Measurements from ENCODE around the gene ABCC4.
"Not testable (repeated sequence)": the region's sequence is repeated elsewhere in the genome, so short reads cannot be mapped to it uniquely, and the experiment has no call there.

Gene ABCC4

DNA sequence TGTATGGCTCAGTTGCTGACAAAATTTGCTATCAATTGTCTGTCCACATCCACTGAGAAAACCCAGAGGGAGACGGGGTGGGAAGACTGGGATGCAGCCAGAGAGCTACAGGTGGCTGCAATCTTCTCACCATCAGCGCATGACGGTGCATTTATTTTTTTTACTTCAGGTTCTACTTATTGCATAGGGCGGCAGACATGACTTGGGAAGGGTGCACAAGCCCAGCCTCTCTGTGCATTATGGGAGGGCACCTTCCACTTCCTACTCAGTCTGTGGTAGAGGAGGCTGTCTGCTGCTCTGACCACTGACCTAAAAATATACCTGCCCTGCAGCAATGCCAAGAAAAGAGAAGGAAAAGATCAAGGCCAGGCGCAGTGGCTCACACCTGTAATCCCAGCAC is 73.1 kb downstream of the ABCC4 start:
- DNase-seq = no peak

DNA sequence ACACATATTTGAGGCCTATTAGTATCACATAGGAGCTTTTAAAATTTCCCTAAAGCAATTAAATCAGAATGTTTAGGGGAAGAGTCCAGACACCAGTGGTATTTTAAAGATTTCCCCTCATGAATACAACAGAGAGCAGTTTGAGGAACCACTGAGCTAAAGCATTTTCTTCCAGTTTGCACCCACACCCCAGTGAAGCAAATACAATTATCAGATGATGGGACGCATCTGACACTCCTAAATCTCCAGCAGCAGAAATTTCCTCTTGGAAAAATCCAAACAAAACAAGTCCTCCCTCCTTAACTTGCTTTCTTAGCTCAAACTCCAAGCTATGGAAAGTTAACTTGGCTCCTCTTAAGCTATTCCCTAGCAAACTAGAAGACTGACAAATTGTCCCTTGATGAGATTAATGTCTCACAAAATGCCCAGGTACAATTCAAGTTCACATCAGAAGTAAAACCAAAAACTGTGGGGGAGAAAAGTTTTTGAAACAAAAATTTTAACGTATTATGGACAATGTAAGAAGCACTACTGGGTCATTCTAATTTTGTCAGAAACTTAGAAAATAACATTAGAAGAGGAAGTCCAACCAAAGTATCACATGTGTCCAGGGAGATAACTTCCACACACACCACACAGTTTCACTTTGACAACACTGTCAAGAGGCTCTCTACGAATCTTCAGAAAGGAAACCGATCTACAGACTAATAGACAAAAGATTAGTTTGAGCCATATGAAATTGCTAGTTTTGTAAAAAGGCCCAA is 74.1 kb downstream of the ABCC4 start:
- no peak for DNase-seq

DNA sequence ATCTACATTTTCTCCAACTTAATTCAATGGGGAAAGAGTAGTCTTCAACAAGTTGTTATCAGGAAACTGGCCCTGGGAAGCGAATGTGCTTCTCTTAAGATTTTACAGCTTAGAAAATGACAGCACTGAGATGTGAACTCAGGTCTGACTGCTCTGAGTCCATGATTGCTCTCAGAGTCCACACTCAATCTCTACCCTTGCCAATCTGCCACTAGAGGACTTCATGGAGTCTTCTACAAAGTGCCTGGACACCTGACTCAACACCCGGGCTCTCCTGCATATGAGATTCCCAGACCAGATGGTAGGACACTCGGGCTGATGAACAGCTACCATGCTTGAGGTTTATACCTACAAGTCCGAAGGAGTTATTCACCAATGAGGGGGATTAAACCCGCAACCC is 74.8 kb downstream of the ABCC4 start:
- no peak for DNase-seq

DNA sequence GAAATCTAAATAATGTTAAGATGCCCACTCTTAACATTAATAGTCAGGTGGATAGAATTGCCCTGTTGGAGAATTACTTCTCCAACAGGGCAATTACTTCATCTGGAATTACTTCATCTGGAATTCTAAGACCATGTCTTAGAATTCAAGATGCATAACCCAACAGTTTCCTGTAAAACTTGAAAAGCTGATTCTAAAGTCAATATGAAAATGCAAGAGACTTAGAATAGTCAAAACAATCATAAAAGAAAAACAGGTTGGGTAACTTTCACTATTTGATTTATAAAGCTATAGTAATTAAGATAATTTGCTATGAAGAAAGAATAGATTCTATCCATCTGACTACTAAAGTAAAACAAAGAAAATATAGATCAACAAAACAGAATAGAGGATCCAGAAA is 75.2 kb downstream of the ABCC4 start:
- no peak for DNase-seq

DNA sequence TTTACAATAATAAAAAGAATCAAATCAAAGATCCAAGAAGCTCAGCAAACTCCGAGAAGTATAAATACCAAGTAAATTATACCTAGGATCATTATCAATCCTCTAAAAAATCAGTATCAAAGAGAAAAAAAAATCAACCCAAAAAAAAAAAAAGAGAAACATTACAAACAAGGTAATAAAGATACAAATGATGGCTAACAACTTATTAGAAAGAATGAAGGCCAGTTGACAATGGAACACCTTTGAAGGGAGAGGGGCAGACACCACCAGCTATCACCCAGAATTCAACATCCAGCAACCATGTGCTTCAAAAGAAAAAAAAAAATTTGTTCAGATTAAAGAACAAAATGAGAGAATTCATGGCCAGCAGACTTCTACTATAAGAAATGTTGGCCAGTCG is 77.2 kb downstream of the ABCC4 start:
- DNase-seq = no peak

DNA sequence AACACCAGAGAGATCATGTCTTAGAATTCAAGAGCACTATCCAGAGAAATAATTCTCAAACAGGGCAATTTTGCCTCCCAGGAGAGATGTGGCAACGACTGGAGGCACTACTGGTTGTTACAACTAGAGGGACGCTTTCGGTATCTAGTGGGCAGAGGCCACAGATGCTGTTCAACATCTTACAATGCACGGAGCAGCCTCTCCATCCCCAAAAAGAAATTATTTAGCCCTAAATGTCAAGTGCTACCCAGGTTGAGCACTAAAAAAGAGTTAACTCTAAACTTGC is 78.6 kb downstream of the ABCC4 start:
- no peak for DNase-seq

DNA sequence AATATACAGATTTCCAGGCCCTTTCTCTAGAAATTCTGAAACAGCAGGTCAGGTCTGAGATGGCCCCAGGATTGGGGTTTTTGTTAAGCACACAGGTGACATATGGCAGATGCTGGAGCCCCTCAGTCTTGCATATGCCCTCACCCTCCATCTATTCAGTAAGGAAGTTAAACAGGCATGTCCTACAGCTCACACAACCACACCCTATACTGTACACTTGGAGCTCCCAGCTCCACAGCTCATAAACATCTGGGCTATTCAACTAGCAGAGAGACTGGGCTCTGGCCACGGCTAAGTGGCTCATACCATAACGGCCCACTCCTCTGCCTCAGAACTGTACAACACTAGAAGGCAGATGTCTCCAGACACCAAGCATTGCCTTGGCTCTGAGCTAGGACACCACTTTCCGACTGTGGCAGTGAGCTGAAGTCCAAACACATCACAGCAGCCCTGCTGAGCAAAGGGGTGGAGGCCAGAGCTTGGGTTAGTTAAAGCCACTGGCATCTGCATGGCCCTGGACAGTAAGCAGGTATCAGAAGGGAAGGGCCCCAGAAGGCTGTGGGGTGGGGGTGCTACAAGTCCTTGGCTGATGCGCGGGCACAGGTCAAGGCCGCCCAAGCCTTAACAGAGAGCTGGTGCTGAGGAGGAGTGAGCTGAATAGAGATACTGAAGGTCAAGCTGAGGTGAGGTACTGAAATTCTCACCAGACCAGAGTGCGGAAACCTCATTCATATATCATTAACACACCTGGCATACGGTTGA is 79.1 kb downstream of the ABCC4 start:
- DNase-seq = no peak

DNA sequence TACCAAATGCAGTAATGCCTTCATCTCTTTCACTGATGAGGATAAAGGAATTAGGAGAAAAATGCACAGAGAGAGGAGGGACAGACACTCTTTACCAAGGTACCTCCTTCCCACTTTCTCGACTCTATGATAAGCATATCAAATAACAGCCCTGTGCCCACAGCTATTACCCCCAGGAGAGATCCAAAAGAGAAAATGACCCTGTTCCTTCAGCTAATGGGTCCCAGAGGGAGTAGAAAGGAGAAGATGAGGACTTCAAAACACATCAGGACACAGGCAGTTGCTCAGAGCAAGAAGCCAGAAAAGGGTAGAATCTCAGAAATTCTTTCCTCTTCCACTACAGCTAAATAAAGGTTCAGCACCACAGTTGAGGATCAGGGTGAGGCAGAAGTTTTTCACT is 80.6 kb downstream of the ABCC4 start:
- no peak for DNase-seq

DNA sequence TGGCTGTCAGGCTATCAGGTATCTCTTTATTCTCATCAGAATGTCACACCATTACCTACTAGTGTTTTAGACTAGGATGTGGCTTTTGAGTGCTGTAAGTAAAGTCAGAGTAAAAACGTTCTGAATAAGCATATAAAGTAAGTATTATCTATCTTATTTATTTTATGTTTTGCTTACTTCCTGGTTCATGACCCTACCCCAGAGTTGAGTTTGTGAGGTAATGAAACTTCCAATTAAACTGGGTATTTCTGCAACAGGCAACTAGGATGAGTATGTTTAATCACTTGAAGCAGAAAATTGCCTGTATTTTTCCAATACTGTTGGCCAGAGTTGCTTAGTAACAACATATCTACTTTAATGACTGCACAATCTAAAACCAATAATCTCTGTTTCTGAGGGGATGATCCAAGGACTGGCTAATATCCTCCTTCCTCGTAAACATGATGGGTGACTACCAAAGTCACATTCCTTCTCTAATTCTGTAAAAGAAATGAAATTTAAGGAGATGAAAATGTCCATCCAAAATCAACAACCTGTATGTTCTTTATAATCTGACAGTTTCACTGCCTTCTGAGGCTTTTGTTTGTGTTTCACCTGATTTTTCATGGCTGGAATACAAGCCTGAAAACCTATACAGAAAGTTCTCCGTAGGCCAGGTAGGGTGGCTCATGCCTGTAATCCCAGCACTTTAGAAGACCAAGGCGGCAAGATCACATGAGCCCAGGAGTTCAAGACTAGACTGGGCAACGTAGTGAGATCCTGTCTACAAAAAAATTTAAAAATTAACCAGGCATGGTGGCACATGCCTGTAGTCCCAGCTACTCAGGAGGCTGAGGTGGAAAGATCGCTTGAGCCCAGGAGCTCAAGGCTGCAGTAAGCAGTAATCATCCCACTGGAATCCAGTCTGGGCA is 83.1 kb downstream of the ABCC4 start:
- DNase-seq = no peak

DNA sequence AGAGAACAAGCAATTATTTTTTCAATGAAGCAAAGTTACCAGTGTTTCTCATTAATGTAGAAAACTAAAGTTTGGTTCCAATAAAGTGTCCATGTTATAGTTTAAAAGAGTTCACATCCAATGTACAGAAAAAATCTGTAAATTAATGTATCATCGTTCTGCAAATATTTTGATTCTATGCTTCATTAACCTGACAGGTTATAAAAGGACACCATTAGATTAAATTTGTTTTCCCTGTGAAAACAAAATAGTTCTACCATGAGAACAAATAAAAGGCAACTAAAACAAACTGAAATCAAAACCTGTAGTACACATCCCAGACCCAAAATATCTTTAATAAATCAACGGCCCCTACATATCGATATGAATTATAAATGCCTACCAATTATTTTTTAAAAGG is 85.1 kb downstream of the ABCC4 start:
- DNase-seq = no peak

DNA sequence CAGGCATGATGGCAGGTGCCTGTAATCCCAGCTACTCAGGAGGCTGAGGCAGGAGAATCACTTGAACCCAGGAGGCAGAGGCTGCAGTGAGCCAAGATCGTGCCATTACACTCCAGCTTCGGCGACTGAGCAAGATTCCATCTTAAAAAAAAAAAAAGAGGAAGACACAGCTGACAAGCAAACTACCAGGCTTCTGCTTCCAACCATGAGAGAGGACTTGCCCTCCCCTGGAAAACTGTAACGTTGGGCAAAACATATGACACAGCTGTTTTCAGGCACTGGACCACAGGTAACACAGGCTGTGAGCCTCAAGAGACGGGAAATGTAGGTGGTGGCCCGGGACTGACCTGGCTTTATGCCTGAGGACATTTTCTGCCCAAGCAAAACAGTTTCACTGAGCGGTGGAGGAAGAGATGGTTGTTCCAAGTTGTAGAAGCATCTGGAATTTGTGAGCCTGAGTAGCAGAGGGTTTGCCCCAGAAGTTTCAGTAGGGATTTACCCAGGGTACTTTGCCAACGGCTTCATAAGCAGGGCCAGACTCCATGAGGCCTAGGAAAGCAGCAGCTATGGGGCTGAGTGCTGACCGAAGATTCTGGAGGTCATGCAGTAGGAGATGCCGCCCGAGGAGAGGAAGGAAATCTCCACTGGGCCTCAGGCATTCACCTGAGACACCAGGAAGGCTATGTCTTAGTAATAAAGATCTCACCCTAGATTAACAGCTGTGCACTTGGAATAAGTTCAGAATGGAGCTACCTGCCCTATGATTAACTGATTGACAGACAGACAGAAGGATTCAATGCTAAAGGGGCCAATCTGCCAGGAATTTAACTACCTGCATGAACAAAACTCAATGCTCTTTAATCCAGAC is 88.0 kb downstream of the ABCC4 start:
- DNase-seq = no peak

DNA sequence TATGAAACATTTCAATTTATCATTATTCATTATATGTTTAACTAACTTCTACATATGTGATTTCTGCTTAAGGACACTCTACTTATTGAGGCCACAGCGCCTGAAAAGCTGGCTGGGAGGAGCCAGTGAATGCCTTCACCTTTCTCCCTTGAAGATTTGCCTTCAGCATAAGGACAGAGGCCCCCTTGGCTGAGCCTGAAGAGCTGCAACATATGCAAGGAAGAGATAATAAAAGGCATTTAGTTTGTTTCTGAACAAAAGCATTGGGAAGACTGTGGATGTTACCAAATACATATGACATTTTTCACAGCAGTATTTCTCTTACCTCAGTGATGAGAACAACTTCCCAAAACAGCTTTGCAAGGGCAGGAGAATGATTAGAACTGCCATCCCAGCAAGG is 92.1 kb downstream of the ABCC4 start:
- no peak for DNase-seq

DNA sequence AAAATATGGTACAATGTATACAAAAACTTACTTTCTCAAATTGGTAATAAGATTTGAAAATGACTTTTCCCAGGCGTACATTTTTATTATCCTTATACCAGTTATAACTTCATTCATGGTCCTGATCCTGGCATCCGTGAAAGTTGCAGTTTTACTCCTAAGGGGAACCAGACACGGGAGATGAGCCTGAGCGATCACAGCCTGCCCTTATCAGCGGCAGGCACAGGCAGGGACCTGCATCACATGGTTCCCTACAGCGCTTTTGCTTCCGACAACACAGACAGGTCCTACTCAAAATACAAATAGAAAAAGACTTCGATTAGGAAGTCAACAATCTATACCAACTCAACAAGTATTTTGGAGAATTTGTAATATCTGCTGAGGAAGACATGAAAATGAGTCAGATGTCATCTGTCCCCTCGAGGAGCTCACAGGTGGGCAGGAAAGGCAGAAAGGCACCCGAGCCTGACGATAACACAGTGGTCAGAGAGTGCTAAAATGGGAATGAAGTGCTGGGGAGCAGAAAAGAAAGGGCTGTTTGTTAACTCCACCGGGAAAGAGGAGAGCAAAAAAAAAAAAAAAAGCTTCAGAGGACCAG is 93.4 kb downstream of the ABCC4 start:
- DNase-seq = no peak

DNA sequence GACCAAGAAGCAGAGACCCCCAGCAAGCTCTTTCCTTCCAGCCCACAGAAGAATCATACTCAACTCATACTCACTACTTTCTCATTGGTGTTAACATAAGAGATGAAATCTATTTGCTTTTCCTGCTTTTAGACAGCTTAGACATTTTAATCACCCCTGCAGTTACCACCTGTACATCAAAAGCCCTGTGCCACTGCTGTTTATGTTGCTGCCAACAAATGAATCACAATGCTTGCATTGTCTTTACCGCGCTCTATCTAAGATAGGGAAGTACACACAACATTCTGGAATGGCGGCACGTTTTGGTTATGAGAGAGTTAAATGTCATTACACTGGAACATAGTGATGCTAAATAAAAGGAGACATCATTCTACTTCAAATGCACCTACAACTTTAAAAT is 95.1 kb downstream of the ABCC4 start:
- DNase-seq = no peak

DNA sequence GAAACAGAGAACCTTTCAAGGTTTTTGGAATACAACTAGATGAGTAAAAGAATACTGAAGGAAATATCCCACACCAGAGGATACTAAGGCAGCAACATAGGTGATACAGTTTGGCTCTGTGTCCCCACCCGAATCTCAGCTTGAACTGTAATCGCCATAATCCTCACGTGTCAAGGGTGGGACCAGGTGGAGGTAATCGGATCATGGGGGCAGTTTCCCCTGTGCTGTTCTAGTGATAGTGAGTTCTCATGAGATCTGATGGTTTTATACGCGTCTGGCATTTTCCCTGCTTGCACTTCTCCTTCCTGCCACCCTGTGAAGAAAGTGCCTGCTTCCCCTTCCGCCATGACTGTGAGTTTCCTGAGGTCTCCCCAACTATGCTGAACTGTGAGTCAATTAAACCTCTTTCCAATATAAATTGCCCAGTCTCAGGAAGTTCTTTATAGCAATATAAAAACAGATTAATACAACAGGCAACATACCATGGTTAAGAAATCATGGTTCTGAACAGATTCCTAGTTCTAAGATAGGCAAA is 97.0 kb downstream of the ABCC4 start:
- DNase-seq = no peak

DNA sequence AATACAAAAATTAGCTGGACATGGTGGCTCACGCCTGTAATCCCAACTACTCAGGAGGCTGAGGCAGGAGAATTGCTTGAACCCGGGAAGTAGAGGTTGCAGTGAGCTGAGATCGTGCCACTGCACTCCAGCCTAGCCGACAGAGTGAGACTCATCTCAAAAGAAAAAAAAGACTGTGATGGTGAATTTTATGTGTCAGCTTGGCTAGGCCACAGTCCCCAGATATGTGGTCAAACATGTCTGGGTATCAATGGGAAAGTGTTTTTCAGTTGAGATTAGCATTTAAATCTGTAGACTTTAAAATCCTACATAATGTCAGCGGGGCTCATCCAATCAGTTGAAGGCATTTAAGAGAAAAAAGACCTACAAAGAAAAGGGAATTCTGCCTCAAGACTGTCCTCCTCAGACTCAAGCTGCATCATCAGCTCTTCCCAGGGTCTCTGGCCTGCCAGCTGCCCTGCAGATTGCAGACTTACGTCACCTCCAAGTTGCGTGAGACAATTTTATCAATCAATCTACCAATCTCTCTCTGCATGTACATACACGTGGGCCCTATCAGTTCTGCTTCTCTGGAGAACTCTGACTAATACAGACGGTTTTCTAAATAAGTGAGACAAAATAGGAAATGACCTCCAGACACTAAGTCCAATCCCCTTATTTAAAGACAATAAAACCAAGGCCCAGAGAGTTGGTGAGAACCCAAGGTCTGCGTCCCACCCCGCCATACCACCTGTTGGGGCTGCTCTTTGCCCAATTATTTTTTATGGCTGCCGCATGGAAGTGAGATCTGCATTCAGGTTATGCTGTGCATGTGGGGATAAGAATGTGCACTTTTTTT is 99.2 kb downstream of the ABCC4 start:
- no peak for DNase-seq

DNA sequence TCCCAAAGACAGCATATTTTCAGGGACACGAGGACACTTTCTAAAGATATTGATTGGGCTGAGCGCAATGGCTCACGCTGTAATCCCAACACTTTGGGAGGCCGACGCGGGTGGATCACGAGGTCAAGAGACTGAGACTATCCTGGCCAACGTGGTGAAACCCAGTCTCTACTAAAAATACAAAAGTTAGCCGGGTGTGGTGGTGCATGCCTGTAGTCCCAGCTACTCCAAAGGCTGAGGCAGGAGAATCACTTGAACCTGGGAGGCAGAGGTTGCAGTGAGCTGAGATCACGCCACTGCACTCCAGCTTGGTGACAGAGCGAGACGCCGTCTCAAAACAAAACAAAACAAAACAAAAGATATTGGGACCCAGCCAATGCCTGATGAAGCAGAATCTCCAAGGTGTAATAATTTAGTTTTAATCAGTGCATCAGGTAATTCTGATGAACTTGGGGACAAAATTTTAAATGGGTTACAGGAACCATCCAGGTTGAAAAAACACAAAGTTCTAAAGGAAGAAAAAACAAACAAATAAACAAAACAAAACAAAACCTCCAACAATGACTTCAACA is 100.8 kb downstream of the ABCC4 start:
- DNase-seq = not testable (repeated sequence)

DNA sequence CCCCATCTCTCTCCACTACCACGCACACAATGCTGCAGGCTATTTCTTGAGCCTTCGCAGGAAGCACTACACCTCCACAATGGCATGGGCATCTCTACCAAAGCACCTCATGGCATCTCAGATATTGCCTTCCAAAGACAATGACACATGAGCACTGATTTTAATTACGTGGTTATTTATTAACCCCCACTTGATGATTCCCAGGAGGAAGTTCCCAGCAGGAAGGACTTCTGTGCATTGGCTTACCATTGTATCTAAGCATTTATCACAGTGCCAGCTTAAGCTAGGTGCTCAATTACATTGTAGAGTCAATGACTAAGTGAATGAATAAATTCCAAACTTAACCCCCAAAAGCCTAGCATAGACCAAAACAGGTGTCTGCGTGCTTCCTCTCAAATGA is 101.4 kb downstream of the ABCC4 start:
- no peak for DNase-seq

DNA sequence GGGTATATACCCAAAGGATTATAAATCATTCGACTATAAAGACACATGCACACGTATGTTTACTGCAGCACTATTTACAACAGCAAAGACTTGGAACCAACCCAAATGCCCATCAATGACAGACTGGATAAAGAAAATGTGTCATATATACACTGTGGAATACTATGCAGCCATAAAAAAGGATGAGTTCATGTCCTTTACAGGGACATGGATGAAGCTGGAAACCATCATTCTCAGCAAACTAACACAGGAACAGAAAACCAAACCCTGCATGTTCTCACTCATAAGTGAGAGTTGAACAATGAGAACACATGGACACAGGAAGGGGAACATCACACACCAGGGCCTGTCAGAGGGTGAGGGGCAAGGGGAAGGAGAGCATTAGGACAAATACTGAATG is 102.6 kb downstream of the ABCC4 start:
- not testable (repeated sequence) for DNase-seq

DNA sequence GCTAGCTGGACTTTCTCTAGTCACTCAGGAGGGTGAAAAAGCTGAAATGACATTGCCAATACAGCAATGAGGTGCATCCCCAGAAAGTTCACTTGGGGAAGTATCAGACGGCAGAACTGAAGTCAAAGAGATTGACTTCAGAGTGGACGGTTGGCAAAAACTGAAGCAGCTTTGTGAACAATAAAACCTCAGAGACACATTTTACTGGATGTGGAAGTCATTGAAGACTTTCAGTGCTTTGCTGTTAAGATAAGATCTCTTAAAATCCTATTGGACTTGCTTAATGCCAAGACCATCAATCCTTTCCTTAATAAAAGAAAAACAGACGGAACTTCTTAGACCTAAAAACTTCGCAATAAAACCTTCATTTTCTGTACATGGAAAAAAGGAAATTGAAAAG is 103.7 kb downstream of the ABCC4 start:
- DNase-seq = no peak

DNA sequence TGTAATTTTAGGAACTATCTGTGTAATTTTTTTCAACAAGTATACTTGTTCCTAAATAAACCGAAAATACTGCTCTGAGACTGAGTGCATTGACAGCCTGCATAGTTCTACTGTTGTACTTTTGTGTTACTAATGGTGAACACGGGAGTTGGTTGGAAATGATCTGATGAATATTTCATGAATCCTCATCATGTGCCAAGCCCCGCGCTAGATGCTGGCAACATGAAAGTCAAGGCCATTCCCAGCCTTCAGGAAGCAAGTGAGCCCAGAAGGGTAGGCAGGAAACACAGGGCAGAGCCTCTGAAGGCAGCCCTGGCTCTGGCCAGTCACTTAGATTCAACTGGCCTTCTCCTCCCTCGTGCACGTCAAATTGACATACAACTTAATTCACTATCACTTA is 106.1 kb downstream of the ABCC4 start:
- DNase-seq = no peak
